D721Med (cell line): ENCODE results near the gene AP5Z1.

ENCODE experiments used
- DNase-seq: peaks from one replicate; pipeline ENCODE4 v3.0.0; 2011; ENCODE audit warnings: low spot score; ENCODE audit not compliant: insufficient read length
- FAIRE-seq: peaks from 2 replicates; lab custom pipeline; 2011; peaks lifted over from hg19 to GRCh38; lab: Jason Lieb, UNC
- TF ChIP-seq, protein P1 (sequence below): IDR thresholded peaks from 2 replicates; pipeline ENCODE4 v1.5.1; 2012; ENCODE audit warnings: mild to moderate bottlenecking, control low read depth; ENCODE audit not compliant: insufficient read depth; ENCODE audit errors: missing control alignments

Gene AP5Z1

DNA sequence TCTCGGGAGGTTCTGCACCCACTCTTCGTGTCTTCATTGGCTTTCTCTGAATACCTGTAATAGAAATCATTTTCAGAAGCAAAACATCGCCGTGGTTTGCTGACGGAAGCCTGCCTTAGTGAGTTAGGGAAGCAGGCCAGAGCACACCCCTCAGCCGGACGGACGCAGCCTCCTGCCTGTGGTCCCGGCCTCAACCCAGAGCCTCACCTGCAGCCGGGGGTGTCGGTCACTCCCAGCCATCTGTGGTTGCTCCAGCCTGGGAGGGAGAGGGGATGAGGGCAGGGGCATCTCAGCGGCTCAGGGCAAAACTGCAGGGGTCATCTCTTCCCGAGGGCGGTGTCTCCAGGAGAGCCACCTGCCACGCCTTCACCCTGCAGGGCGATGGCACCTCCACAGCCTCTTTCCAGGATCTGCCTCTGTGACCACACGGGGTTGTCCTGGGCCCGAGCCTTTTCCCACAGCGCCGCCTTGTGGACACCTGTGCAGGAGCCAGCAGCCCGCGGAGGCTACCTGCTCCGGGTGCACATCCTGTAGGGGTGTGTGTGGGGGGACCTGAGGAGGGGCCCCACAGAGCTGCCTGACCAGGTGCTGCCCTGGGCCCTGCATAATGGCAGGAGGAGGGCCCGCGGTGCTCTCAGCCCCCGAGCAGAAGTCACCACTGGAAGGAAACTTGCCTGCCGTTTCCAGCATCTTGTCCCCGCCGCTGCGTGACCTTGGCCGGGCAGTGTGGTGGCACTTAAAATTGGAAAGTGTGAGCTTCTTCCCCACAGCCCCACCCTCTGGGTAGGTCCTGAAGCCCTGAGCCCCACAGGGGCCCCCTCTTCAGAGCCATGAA is 21.6 kb upstream of the AP5Z1 start:
- TF ChIP-seq, protein P1, sequence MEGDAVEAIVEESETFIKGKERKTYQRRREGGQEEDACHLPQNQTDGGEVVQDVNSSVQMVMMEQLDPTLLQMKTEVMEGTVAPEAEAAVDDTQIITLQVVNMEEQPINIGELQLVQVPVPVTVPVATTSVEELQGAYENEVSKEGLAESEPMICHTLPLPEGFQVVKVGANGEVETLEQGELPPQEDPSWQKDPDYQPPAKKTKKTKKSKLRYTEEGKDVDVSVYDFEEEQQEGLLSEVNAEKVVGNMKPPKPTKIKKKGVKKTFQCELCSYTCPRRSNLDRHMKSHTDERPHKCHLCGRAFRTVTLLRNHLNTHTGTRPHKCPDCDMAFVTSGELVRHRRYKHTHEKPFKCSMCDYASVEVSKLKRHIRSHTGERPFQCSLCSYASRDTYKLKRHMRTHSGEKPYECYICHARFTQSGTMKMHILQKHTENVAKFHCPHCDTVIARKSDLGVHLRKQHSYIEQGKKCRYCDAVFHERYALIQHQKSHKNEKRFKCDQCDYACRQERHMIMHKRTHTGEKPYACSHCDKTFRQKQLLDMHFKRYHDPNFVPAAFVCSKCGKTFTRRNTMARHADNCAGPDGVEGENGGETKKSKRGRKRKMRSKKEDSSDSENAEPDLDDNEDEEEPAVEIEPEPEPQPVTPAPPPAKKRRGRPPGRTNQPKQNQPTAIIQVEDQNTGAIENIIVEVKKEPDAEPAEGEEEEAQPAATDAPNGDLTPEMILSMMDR = peak; percentile 60
- FAIRE-seq (no peak), DNase-seq (peak; percentile 95)

DNA sequence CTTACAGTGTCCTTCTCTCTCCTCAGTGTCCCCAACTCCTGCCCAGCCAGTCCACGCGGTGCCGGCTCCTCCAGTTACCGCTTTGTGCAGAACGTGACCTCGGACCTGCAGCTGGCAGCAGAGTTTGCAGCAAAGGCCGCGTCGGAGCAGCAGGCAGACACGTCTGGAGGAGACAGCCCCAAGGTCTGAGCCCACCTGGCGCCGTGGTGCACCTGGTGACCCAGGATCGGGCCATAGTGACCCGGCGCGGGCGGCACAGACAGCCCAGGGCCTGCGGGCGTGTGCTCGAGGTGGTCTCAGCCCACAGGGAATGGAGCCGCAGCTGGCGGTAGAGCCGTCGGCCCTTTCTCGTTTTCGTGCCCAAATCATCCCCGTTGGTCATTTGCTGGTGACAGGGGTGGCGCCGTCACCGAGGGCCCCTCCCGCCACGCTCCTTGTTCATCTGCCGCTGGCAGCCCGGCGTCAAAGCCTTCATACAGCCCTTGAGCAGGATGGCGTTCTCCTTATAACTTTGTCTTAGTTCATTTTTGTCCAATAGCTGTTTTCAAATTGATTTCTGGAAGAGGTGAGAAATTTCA is 20.9 kb upstream of the AP5Z1 start:
- FAIRE-seq (no peak), DNase-seq (no peak)
- TF ChIP-seq, protein P1 = no peak

DNA sequence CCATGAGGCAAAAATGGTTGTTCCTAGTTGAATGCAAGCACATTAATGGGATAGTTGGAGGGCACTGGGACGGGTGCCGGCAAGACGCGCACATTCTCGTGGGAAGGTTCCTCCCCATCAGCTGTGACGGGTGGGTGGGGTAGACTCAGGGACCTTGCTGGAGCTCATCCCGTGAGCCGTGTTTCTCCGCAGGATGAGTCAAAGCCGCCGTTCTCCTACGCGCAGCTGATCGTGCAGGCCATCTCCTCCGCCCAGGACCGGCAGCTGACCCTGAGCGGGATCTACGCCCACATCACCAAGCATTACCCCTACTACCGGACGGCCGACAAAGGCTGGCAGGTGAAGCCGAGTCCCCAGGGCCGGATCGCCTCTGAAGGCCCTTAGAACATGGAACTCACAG is 20.4 kb upstream of the AP5Z1 start:
- FAIRE-seq (no peak), DNase-seq (no peak)
- TF ChIP-seq, protein P1 = no peak

DNA sequence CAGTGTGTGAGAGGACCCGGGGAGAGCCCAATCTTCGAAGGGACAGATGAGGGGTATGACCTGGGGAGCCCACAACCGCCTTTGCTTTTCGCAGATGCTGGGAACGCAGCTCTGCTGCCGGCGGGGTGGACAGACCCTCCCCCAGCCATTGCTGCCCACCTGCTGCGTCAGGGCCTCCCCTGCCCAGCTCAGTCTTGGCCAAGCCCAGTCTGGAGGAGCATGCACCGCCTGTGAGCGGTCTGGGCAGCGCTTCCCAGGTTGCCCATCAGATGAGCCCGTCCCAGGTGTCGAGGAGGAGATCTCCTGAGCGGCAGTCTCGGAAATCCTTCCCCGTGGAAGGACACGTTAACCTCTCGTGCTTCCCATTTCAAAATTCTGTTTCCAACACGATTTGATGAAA is 17.3 kb upstream of the AP5Z1 start:
- DNase-seq = no peak
- TF ChIP-seq, protein P1 = no peak
- no peak for FAIRE-seq

DNA sequence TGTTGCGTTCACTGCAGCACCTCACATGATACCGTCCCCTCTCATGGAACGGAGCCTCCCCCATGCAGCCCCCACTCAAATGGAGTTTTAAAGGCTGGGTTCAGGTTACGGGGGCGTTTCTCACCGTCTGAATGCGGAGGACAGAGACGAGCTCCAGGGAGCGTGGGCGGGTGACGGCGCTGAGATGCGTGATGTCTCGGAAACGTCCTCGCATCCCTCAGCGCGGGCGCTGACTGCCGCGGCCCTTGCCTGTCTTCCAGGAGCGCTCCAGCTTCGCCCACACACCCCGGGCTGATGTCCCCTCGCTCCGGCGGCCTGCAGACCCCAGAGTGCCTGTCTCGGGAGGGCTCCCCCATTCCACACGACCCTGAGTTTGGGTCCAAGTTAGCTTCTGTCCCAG is 16.6 kb upstream of the AP5Z1 start:
- DNase-seq (no peak), FAIRE-seq (no peak)
- TF ChIP-seq, protein P1 = no peak

DNA sequence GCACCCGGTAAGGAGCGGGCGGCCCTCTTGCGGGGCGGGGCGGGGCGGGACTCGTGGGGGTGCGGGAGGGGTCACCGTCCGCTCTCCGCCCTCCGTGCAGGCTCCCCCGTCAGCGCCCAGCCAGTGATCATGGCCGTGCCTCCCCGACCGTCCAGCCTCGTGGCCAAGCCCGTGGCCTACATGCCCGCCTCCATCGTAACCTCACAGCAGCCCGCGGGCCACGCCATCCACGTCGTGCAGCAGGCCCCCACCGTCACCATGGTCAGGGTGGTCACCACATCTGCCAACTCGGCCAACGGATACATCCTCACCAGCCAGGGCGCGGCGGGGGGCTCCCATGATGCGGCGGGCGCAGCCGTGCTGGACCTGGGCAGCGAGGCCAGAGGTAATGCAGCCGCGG is 16.2 kb upstream of the AP5Z1 start:
- DNase-seq (no peak), FAIRE-seq (no peak)
- TF ChIP-seq, protein P1 = no peak

DNA sequence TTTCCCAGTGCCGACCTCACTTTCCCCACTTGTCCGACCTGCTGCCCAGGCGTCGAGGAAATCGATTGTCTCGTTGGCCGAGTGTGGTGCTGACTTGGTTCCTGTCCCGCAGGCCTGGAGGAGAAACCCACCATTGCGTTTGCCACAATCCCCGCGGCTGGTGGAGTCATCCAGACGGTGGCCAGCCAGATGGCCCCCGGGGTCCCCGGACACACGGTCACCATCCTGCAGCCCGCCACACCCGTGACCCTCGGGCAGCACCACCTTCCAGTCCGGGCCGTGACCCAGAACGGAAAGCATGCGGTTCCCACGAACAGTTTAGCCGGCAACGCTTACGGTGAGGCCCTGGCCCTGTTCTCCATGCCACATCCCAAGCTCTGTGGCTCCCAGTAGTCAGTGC is 14.5 kb upstream of the AP5Z1 start:
- FAIRE-seq = no peak
- DNase-seq = no peak
- TF ChIP-seq, protein P1 = no peak
